K562 (cell line): Measurements from ENCODE around the gene RHPN2. TPM values are rescaled to one million over a fixed set of nuclear protein-coding genes. Genes with fewer than 3 reads are reported as not detected.

Source experiments
- BHLHE40 ChIP-seq: IDR thresholded peaks from 2 replicates; pipeline ENCODE4 v1.6.1; 2011; ENCODE audit warnings: low read length, improper control_type of control experiment
- CHD4 ChIP-seq: fragments of 200-600 bp; sonication (generic); IDR thresholded peaks from 3 replicates; pipeline ENCODE4 v1.6.1; 2012; ENCODE audit warnings: low read depth, mild to moderate bottlenecking, mixed read lengths, low read length, inconsistent platforms; ENCODE audit not compliant: insufficient read depth, insufficient replicate concordance, poor library complexity, severe bottlenecking
- CSDE1 ChIP-seq, 2 experiments: fragments of 450-650 bp; IDR thresholded peaks; 2 replicates each; pipeline ENCODE4 v1.6.1; 2016; ENCODE audit warnings: mild to moderate bottlenecking in 1 of 2
- DMBX1 ChIP-seq: fragments of 250-450 bp; sonication (Bioruptor Pico); IDR thresholded peaks from 2 replicates; pipeline ENCODE4 v1.8.0; 2022; ENCODE audit warnings: inconsistent platforms, mild to moderate bottlenecking, moderate library complexity, borderline replicate concordance
- ELF2 ChIP-seq: fragments of 250-450 bp; sonication (Bioruptor Pico); IDR thresholded peaks from 2 replicates; pipeline ENCODE4 v1.5.0; 2021; ENCODE audit warnings: mild to moderate bottlenecking
- FOSL1 ChIP-seq: fragments of 200-800 bp; sonication (Bioruptor generic); conservative IDR thresholded peaks from 2 replicates; pipeline ENCODE4 v1.6.1; 2016; ENCODE audit warnings: missing genetic modification characterization, missing compliant biosample characterization
- NRF1 ChIP-seq, 2 experiments: fragments of 450-650 bp; IDR thresholded peaks in 1 of 2; conservative IDR thresholded peaks in 1 of 2; 2 replicates each; pipeline ENCODE4 v1.6.1; 2014; ENCODE audit warnings: mild to moderate bottlenecking in 2 of 2
- POLR2B ChIP-seq: fragments of 450-650 bp; IDR thresholded peaks from 2 replicates; pipeline ENCODE4 v1.6.1; 2018; ENCODE audit warnings: low read depth; ENCODE audit not compliant: partially characterized antibody
- SRSF3 ChIP-seq: fragments of 200-400 bp; formaldehyde crosslinking; IDR thresholded peaks from 2 replicates; pipeline ENCODE4 v1.6.1; 2016; ENCODE audit warnings: mild to moderate bottlenecking, low read length, moderate library complexity; ENCODE audit not compliant: insufficient read depth
- ZNF655 ChIP-seq: fragments of 250-450 bp; sonication (Bioruptor Pico); IDR thresholded peaks from 2 replicates; pipeline ENCODE4 v1.5.0; 2021
- polyA plus RNA-seq, 8 experiments: library from polyadenylated mRNA; depleted of rRNA in 4 of 8; stranded (reverse) in 5 of 8; unstranded in 3 of 8; fragments of >200 nt; fragmentation: Nextera tagmentation in 2 of 8; fragmentation: Illumina TruSeq in 1 of 8; extraction: Ambion mirVana in 2 of 8; extraction: Trizol in 1 of 8; gene quantifications; 2 replicates each; pipeline versions ENCODE4 v1.2.1 to v1.2.3, GENCODE V29; 2011 to 2014; ENCODE audit warnings: inconsistent platforms in 1 of 8, missing spikeins in 1 of 8
- total RNA-seq, 7 experiments: library from RNA; depleted of rRNA in 6 of 7; stranded (reverse); fragments of >200 nt in 6 of 7; fragmentation: Illumina TruSeq in 2 of 7; extraction: Trizol in 2 of 7; gene quantifications; 2 replicates each; pipeline versions ENCODE4 v1.2.1 to v1.2.3, GENCODE V29; 2011 to 2021; ENCODE audit warnings: low replicate concordance in 1 of 7
- TF ChIP-seq, protein P1 (sequence below), 2 experiments: fragments of 450-650 bp; formaldehyde crosslinking in 1 of 2; IDR thresholded peaks; 2 replicates each; pipeline versions ENCODE4 v1.4.0 to v1.6.1; 2014 to 2020; ENCODE audit warnings: mild to moderate bottlenecking in 2 of 2, borderline replicate concordance in 1 of 2, low read depth in 1 of 2
- TF ChIP-seq, protein P2 (sequence below): fragments of 450-650 bp; formaldehyde crosslinking; IDR thresholded peaks from 2 replicates; pipeline ENCODE4 v1.4.0; 2020; ENCODE audit warnings: mild to moderate bottlenecking, moderate library complexity
- TF ChIP-seq, protein P3 (sequence below): fragments of 250-450 bp; sonication (Bioruptor Pico); IDR thresholded peaks from 2 replicates; pipeline ENCODE4 v1.8.0; 2022; ENCODE audit warnings: inconsistent platforms

The RHPN2 gene
- total and polyA plus RNA-seq, 9 of the 15 experiments (the other 6 are each of a cell fraction or from before 2014, with no cell fraction given), result 0.63 to 9.9 (median 3.2) TPM

GRCh38 chr19:33080761-33081681, 16.3 kb upstream of the RHPN2 start, which contains the start of gene GPATCH1 (continued):
- TF ChIP-seq, protein P1, sequence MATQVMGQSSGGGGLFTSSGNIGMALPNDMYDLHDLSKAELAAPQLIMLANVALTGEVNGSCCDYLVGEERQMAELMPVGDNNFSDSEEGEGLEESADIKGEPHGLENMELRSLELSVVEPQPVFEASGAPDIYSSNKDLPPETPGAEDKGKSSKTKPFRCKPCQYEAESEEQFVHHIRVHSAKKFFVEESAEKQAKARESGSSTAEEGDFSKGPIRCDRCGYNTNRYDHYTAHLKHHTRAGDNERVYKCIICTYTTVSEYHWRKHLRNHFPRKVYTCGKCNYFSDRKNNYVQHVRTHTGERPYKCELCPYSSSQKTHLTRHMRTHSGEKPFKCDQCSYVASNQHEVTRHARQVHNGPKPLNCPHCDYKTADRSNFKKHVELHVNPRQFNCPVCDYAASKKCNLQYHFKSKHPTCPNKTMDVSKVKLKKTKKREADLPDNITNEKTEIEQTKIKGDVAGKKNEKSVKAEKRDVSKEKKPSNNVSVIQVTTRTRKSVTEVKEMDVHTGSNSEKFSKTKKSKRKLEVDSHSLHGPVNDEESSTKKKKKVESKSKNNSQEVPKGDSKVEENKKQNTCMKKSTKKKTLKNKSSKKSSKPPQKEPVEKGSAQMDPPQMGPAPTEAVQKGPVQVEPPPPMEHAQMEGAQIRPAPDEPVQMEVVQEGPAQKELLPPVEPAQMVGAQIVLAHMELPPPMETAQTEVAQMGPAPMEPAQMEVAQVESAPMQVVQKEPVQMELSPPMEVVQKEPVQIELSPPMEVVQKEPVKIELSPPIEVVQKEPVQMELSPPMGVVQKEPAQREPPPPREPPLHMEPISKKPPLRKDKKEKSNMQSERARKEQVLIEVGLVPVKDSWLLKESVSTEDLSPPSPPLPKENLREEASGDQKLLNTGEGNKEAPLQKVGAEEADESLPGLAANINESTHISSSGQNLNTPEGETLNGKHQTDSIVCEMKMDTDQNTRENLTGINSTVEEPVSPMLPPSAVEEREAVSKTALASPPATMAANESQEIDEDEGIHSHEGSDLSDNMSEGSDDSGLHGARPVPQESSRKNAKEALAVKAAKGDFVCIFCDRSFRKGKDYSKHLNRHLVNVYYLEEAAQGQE (IDR thresholded peaks at IDR 0.05; ENCODE audit: borderline replicate concordance), result no peak
- TF ChIP-seq, protein P1 (CRISPR knock-in tag; IDR thresholded peaks at IDR 0.05; ENCODE audit: low read depth), result no peak
- TF ChIP-seq FOSL1, result no peak
- no peak for TF ChIP-seq ZNF655 (CRISPR knock-in tag)
- TF ChIP-seq, protein P2, sequence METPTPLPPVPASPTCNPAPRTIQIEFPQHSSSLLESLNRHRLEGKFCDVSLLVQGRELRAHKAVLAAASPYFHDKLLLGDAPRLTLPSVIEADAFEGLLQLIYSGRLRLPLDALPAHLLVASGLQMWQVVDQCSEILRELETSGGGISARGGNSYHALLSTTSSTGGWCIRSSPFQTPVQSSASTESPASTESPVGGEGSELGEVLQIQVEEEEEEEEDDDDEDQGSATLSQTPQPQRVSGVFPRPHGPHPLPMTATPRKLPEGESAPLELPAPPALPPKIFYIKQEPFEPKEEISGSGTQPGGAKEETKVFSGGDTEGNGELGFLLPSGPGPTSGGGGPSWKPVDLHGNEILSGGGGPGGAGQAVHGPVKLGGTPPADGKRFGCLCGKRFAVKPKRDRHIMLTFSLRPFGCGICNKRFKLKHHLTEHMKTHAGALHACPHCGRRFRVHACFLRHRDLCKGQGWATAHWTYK (CRISPR knock-in tag), result no peak
- peak; percentile 95 for TF ChIP-seq ELF2
- no peak for TF ChIP-seq CSDE1 (IDR thresholded peaks at IDR 0.05)
- TF ChIP-seq SRSF3, result no peak
- no peak for TF ChIP-seq CHD4
- peak; percentile 26; the same call in 1 of the 2 replicates for TF ChIP-seq BHLHE40
- TF ChIP-seq POLR2B, result peak; percentile 58
- TF ChIP-seq, protein P3, sequence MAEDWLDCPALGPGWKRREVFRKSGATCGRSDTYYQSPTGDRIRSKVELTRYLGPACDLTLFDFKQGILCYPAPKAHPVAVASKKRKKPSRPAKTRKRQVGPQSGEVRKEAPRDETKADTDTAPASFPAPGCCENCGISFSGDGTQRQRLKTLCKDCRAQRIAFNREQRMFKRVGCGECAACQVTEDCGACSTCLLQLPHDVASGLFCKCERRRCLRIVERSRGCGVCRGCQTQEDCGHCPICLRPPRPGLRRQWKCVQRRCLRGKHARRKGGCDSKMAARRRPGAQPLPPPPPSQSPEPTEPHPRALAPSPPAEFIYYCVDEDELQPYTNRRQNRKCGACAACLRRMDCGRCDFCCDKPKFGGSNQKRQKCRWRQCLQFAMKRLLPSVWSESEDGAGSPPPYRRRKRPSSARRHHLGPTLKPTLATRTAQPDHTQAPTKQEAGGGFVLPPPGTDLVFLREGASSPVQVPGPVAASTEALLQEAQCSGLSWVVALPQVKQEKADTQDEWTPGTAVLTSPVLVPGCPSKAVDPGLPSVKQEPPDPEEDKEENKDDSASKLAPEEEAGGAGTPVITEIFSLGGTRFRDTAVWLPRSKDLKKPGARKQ (CRISPR knock-in tag), result no peak
- TF ChIP-seq DMBX1 (CRISPR knock-in tag), result no peak
- TF ChIP-seq NRF1 (conservative IDR thresholded peaks at IDR 0.05 in 1 of 2, IDR thresholded peaks at IDR 0.05 in 1 of 2), result peak; percentile 82 to 85
